ENCODE measurements around the gene KLC1.

Gene KLC1

GRCh38 chr14:103727313-103727980 lies 98.4 kb downstream of the KLC1 start:
- in situ Hi-C loops (cut with MboI; ENCODE audit: low pct_unique_long_range_greater_than_20kb, low sequenced_read_pairs), result no loop called here
- DNase-seq, result no peak

- in situ Hi-C loops (cut with MboI; ENCODE audit: low pct_unique_long_range_greater_than_20kb, low sequenced_read_pairs), result no loop called here
- DNase-seq, result no peak
Measured at GRCh38 chr14:103728141-103728540, 99.1 kb downstream of the KLC1 start.

GRCh38 chr14:103728721-103729120 lies 99.7 kb downstream of the KLC1 start:
- no peak for DNase-seq
- in situ Hi-C loops (cut with MboI; ENCODE audit: low pct_unique_long_range_greater_than_20kb, low sequenced_read_pairs), result no loop called here

- DNase-seq, result no peak
- in situ Hi-C loops (cut with MboI; ENCODE audit: low pct_unique_long_range_greater_than_20kb, low sequenced_read_pairs), result no loop called here
Measured at GRCh38 chr14:103729496-103730448, 100.8 kb downstream of the KLC1 start.

- no peak for DNase-seq
- in situ Hi-C loops (cut with MboI; ENCODE audit: low pct_unique_long_range_greater_than_20kb, low sequenced_read_pairs), result no loop called here
Measured at GRCh38 chr14:103730490-103731035, 101.6 kb downstream of the KLC1 start.

GRCh38 chr14:103731481-103731880 lies 102.5 kb downstream of the KLC1 start:
- in situ Hi-C loops (cut with MboI; ENCODE audit: low pct_unique_long_range_greater_than_20kb, low sequenced_read_pairs), result no loop called here
- DNase-seq, result no peak

- DNase-seq, result no peak
- in situ Hi-C loops (cut with MboI; ENCODE audit: low pct_unique_long_range_greater_than_20kb, low sequenced_read_pairs), result no loop called here
Measured at GRCh38 chr14:103731916-103732867, 103.2 kb downstream of the KLC1 start.

GRCh38 chr14:103732868-103733620 lies 104.0 kb downstream of the KLC1 start:
- DNase-seq, result no peak
- in situ Hi-C loops (cut with MboI; ENCODE audit: low pct_unique_long_range_greater_than_20kb, low sequenced_read_pairs), result no loop called here

GRCh38 chr14:103733651-103734050 lies 104.6 kb downstream of the KLC1 start:
- no peak for DNase-seq
- in situ Hi-C loops (cut with MboI; ENCODE audit: low pct_unique_long_range_greater_than_20kb, low sequenced_read_pairs), result no loop called here

GRCh38 chr14:103734081-103734888 lies 105.3 kb downstream of the KLC1 start:
- in situ Hi-C loops (cut with MboI; ENCODE audit: low pct_unique_long_range_greater_than_20kb, low sequenced_read_pairs), result no loop called here

GRCh38 chr14:103735022-103735421 lies 106.0 kb downstream of the KLC1 start:
- DNase-seq, result no peak
- in situ Hi-C loops (cut with MboI; ENCODE audit: low pct_unique_long_range_greater_than_20kb, low sequenced_read_pairs), result no loop called here

More at GRCh38 chr14:103734081-103734888, 105.3 kb downstream of the KLC1 start:
- DNase-seq, result no peak

- in situ Hi-C loops (cut with MboI; ENCODE audit: low pct_unique_long_range_greater_than_20kb, low sequenced_read_pairs), result no loop called here
- no peak for DNase-seq
Measured at GRCh38 chr14:103735439-103735814, 106.4 kb downstream of the KLC1 start.

GRCh38 chr14:103735815-103736545 lies 107.0 kb downstream of the KLC1 start:
- no peak for DNase-seq
- in situ Hi-C loops (cut with MboI; ENCODE audit: low pct_unique_long_range_greater_than_20kb, low sequenced_read_pairs), result no loop called here

- DNase-seq, result no peak
- in situ Hi-C loops (cut with MboI; ENCODE audit: low pct_unique_long_range_greater_than_20kb, low sequenced_read_pairs), result no loop called here
Measured at GRCh38 chr14:103736546-103737431, 107.8 kb downstream of the KLC1 start.

- no peak for DNase-seq
- in situ Hi-C loops (cut with MboI; ENCODE audit: low pct_unique_long_range_greater_than_20kb, low sequenced_read_pairs), result no loop called here
Measured at GRCh38 chr14:103737432-103738045, 108.5 kb downstream of the KLC1 start.

- in situ Hi-C loops (cut with MboI; ENCODE audit: low pct_unique_long_range_greater_than_20kb, low sequenced_read_pairs), result no loop called here
- DNase-seq, result no peak
Measured at GRCh38 chr14:103738166-103738565, 109.2 kb downstream of the KLC1 start.

All from KBM-7 (cell line).